Endodermal cell (in vitro differentiated cells): ENCODE results near the gene STX17. TPM values are rescaled to one million over a fixed set of nuclear protein-coding genes. Genes with fewer than 3 reads are reported as not detected.

Experiments
- DNase-seq: peaks from one replicate; pipeline ENCODE4 v3.0.0-alpha.2; 2017
- H3K27ac ChIP-seq: 2 replicates; pipeline ENCODE4 v1.5.1; 2013; ENCODE audit warnings: mild to moderate bottlenecking, low read depth, low read length, moderate library complexity
- H3K27me3 ChIP-seq: 2 replicates; pipeline ENCODE4 v1.6.1; 2013; ENCODE audit warnings: mild to moderate bottlenecking, low read length, moderate library complexity; ENCODE audit not compliant: insufficient read depth, control insufficient read depth, poor library complexity, severe bottlenecking
- H3K36me3 ChIP-seq: 2 replicates; pipeline ENCODE4 v1.7.0; 2013; ENCODE audit warnings: mild to moderate bottlenecking, low read length, moderate library complexity; ENCODE audit not compliant: control insufficient read depth, insufficient read depth
- H3K4me1 ChIP-seq: one replicate; pipeline ENCODE4 v1.7.0; 2013; ENCODE audit warnings: low read length; ENCODE audit not compliant: control insufficient read depth, insufficient read depth
- H3K4me3 ChIP-seq: 2 replicates; pipeline ENCODE4 v1.5.1; 2013; ENCODE audit warnings: mild to moderate bottlenecking, low read length, moderate library complexity
- H3K9ac ChIP-seq: 2 replicates; pipeline ENCODE4 v1.6.1; 2013; ENCODE audit warnings: mild to moderate bottlenecking, low read length, moderate library complexity; ENCODE audit not compliant: poor library complexity, severe bottlenecking; ENCODE audit errors: extremely low read depth
- H3K9me3 ChIP-seq: 2 replicates; pipeline ENCODE4 v1.6.1; 2013; ENCODE audit warnings: mild to moderate bottlenecking, low read length, moderate library complexity; ENCODE audit not compliant: control insufficient read depth
- H3K27ac Mint-ChIP-seq: 2 replicates; pipeline ENCODE4 v1.8.0; 2020; ENCODE audit warnings: mixed read lengths
- H3K27me3 Mint-ChIP-seq: 2 replicates; pipeline ENCODE4 v1.8.0; 2021; ENCODE audit warnings: mild to moderate bottlenecking, mixed read lengths; ENCODE audit not compliant: insufficient read depth
- H3K36me3 Mint-ChIP-seq: 2 replicates; pipeline ENCODE4 v1.8.0; 2020; ENCODE audit warnings: low read depth, mixed read lengths
- H3K4me1 Mint-ChIP-seq: 2 replicates; pipeline ENCODE4 v1.8.0; 2020; ENCODE audit warnings: mixed read lengths
- H3K4me3 Mint-ChIP-seq: 2 replicates; pipeline ENCODE4 v1.8.0; 2020; ENCODE audit warnings: mild to moderate bottlenecking, moderate library complexity, mixed read lengths
- H3K9me3 Mint-ChIP-seq: 2 replicates; pipeline ENCODE4 v1.8.0; 2020; ENCODE audit warnings: mild to moderate bottlenecking, mixed read lengths
- CTCF ChIP-seq: fragments of 200-600 bp; sonication (generic); conservative IDR thresholded peaks from 2 replicates; pipeline ENCODE4 v1.5.0; 2021; ENCODE audit warnings: antibody characterized with exemption, mild to moderate bottlenecking
- WGBS, 2 experiments: methylation state at CpG; one replicate each; pipeline versions ENCODE4 v1.1.5 to v1.1.7; 2013; ENCODE audit warnings: missing lambda C conversion rate in 2 of 2, mixed read lengths in 1 of 2; ENCODE audit not compliant: insufficient coverage in 1 of 2, insufficient read length in 1 of 2; 5-methylcytosine and 5-hydroxymethylcytosine counted together
- total RNA-seq, 2 donors: library from RNA; stranded (reverse); fragmentation: NEBNext Ultra II Directional in 1 of 2; extraction: Animal tissue kit (Norgen Biotek cat#: 25700) in 1 of 2; gene quantifications; 2 replicates in 1 of 2; 3 replicates in 1 of 2; pipeline ENCODE4 v1.2.1, GENCODE V29; 2021

Gene STX17
- total RNA-seq, 2 donors from 2014 or later = 31.6 to 47.4 TPM

- Histone ChIP-seq H3K9me3 (no peaks in the 10 kb centered on the region), H3K9ac (no peak overlapping the region), H3K4me3 (no peak overlapping the region), H3K27me3 (no peaks in the 10 kb centered on the region), H3K27ac (no peak overlapping the region), H3K4me1 (no peaks in the 10 kb centered on the region), H3K36me3 (no peaks in the 10 kb centered on the region)
- H3K27ac Mint-ChIP-seq = no peak overlapping the region
- H3K36me3 Mint-ChIP-seq = no peaks in the 10 kb centered on the region
- peaks cover 3% of the 10 kb centered on the region for H3K9me3 Mint-ChIP-seq
- H3K27me3 Mint-ChIP-seq = no peaks in the 10 kb centered on the region
- no peak for DNase-seq
- H3K4me3 Mint-ChIP-seq = no peak overlapping the region
- TF ChIP-seq CTCF = no peak
- no peaks in the 10 kb centered on the region for H3K4me1 Mint-ChIP-seq
Measured at GRCh38 chr9:99881769-99882168, 24.7 kb upstream of the STX17 start.

GRCh38 chr9:99885747-99886146 is 20.7 kb upstream of the STX17 start:
- no peaks in the 10 kb centered on the region for H3K36me3 Mint-ChIP-seq
- no peaks in the 10 kb centered on the region for H3K4me1 Mint-ChIP-seq
- TF ChIP-seq CTCF = no peak
- no peaks in the 10 kb centered on the region for H3K27me3 Mint-ChIP-seq
- no peak for DNase-seq
- Histone ChIP-seq H3K4me1 (no peaks in the 10 kb centered on the region), H3K27ac (no peak overlapping the region), H3K27me3 (no peaks in the 10 kb centered on the region), H3K9ac (no peak overlapping the region), H3K9me3 (no peaks in the 10 kb centered on the region), H3K4me3 (no peak overlapping the region), H3K36me3 (no peaks in the 10 kb centered on the region)
- peaks cover 3% of the 10 kb centered on the region for H3K9me3 Mint-ChIP-seq
- H3K4me3 Mint-ChIP-seq = no peak overlapping the region
- H3K27ac Mint-ChIP-seq = no peak overlapping the region
- 90% methylated on average over 1 of the region's 1 CpG; no CpG with 5 or more reads in 1 of the 2 experiments for WGBS, 2 experiments

- Mint-ChIP-seq H3K27ac (no peak overlapping the region), H3K9me3 (no peaks in the 10 kb centered on the region), H3K36me3 (no peaks in the 10 kb centered on the region), H3K4me3 (no peak overlapping the region), H3K27me3 (no peaks in the 10 kb centered on the region), H3K4me1 (no peaks in the 10 kb centered on the region)
- no peak overlapping the region for H3K9ac ChIP-seq
- TF ChIP-seq CTCF = peak; percentile 15
- H3K27ac ChIP-seq = no peak overlapping the region
- no peaks in the 10 kb centered on the region for H3K9me3 ChIP-seq
- 93 to 100% methylated on average over 1 of the region's 1 CpG for WGBS, 2 experiments
- H3K4me1 ChIP-seq = no peaks in the 10 kb centered on the region
- no peak for DNase-seq
- H3K4me3 ChIP-seq = no peak overlapping the region
- no peaks in the 10 kb centered on the region for H3K36me3 ChIP-seq
- H3K27me3 ChIP-seq = no peaks in the 10 kb centered on the region
Measured at GRCh38 chr9:99889120-99889519, 17.3 kb upstream of the STX17 start.
